Pancreas (tissue), 10 donors: ENCODE data around the gene TEP1. TPM values are rescaled to one million over a fixed set of nuclear protein-coding genes. Genes with fewer than 3 reads are reported as not detected.
"Not testable (repeated sequence)": the region's sequence is repeated elsewhere in the genome, so short reads cannot be mapped to it uniquely, and the experiment has no call there.

ENCODE experiments used
- ATAC-seq, 4 donors: fragments of 200-7000 bp; cut with Tn5 transposase; one replicate each; pipeline versions ENCODE4 v1.8.0 to v1.9.1; 2020; ENCODE audit warnings: mild to moderate bottlenecking in 4 of 4, moderate library complexity in 4 of 4
- DNase-seq, 6 donors: peaks; one replicate each; pipeline ENCODE4 v3.0.0-alpha.2; 2020
- FAIRE-seq: peaks from 2 replicates; lab custom pipeline; 2012; peaks lifted over from hg19 to GRCh38; lab: Jason Lieb, UNC
- H3K27ac ChIP-seq, 4 donors: fragments of 200-600 bp; sonication (generic); 1 replicate in 3 of 4; 2 replicates in 1 of 4; pipeline versions ENCODE4 v1.5.0 to v1.8.0; 2020
- H3K27me3 ChIP-seq, 4 donors: fragments of 200-600 bp; one replicate each; pipeline ENCODE4 v1.8.0; 2021
- H3K36me3 ChIP-seq, 3 donors: fragments of 200-600 bp; sonication (generic) in 1 of 3; one replicate each; pipeline versions ENCODE4 v1.5.0 to v1.8.0; 2020 to 2021
- H3K4me1 ChIP-seq, 3 donors: fragments of 200-600 bp; one replicate each; pipeline ENCODE4 v1.8.0; 2021
- H3K4me3 ChIP-seq, 4 donors: fragments of 200-600 bp; sonication (generic) in 2 of 4; one replicate each; pipeline versions ENCODE4 v1.5.0 to v1.8.0; 2020 to 2021
- H3K9me3 ChIP-seq, 4 donors: fragments of 200-600 bp; one replicate each; pipeline ENCODE4 v1.8.0; 2021
- WGBS, 2 donors: extraction: QIAGEN DNeasy Blood & Tissue Kit; methylation state at CpG; one replicate each; pipeline ENCODE4 v1.1.7; 2013; 5-methylcytosine and 5-hydroxymethylcytosine counted together
- intact Hi-C, 3 donors: fragments of 100-400 bp; cut with DNase I; formaldehyde crosslinking; loops; one replicate each; pipeline versions ENCODE4 v1.11.1 to v1.14.2; 2022
- polyA plus RNA-seq, 2 donors: library from polyadenylated mRNA; stranded (reverse); fragments of 200-250 nt; gene quantifications; one replicate each; pipeline ENCODE4 v1.2.3, GENCODE V29; 2013
- total RNA-seq, 6 donors: library from RNA; stranded (reverse); fragmentation: NEBNext Ultra II Directional in 4 of 6; extraction: Animal tissue kit (Norgen Biotek cat#: 25700) in 4 of 6; gene quantifications; one replicate each; pipeline versions ENCODE4 v1.2.1 to v1.2.4, GENCODE V29; 2021 to 2023
- TF ChIP-seq, protein P1 (sequence below), 4 donors: fragments of 200-600 bp; sonication (generic) in 3 of 4; IDR thresholded peaks; one replicate each; pipeline versions ENCODE4 v1.5.0 to v1.8.0; 2021; ENCODE audit warnings: antibody characterized with exemption in 4 of 4
- donor health status: healthy with polysubstance abuse.
- donor health status: DM: no; HTN: no; CAD: no; lungs with moderate emphysema.
- donor health status: DM: no; HTN: no; CAD: no.
- donor health status: control.
- donor health status: control.
- donor health status: Bipolar disorder and iron deficiency.
- donor health status: DM: yes; HTN: yes; CAD: no.
- donor health status: DM: no; HTN: no; CAD: no.
- donor health status: DM: no; HTN: no; CAD: no.
- donor health status: DM: yes; HTN: yes; CAD: no.

The TEP1 gene
- total and polyA plus RNA-seq, 8 donors = 7.5 to 26.6 (median 11.5) TPM

DNA sequence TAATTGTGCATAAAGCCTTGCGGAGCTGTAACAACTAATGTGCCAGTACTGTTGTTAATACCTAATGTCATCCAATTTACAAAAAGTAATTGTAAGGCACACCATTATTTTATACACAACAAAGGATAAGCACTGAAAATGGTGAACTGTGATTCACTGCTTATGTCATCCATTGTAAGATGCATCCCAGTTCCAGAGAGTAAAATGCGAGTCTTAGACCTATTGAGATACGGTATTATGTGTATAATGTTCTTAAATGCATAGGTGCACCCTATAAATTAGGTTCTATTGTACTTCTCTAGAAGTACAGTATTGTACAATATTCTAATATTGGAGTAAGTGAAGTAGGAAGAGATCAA is 69.5 kb downstream of the TEP1 start:
- no peak for DNase-seq
- Histone ChIP-seq H3K36me3 (no peaks in the 10 kb centered on the region), H3K9me3 (no peaks in the 10 kb centered on the region), H3K27ac (peak overlapping the region; percentile 69 to 94 (median 86)), H3K27me3 (no peaks in the 10 kb centered on the region), H3K4me3 (peak overlapping the region; percentile 41 to 68 (median 60)), H3K4me1 (peaks cover 0 to 9% (median 4%) of the 10 kb centered on the region in 3 donors)
- FAIRE-seq = no peak
- TF ChIP-seq, protein P1, sequence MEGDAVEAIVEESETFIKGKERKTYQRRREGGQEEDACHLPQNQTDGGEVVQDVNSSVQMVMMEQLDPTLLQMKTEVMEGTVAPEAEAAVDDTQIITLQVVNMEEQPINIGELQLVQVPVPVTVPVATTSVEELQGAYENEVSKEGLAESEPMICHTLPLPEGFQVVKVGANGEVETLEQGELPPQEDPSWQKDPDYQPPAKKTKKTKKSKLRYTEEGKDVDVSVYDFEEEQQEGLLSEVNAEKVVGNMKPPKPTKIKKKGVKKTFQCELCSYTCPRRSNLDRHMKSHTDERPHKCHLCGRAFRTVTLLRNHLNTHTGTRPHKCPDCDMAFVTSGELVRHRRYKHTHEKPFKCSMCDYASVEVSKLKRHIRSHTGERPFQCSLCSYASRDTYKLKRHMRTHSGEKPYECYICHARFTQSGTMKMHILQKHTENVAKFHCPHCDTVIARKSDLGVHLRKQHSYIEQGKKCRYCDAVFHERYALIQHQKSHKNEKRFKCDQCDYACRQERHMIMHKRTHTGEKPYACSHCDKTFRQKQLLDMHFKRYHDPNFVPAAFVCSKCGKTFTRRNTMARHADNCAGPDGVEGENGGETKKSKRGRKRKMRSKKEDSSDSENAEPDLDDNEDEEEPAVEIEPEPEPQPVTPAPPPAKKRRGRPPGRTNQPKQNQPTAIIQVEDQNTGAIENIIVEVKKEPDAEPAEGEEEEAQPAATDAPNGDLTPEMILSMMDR (IDR thresholded peaks at IDR 0.05) = no peak
- intact Hi-C loops = no loop called here
- 0% methylated on average over 3 of the region's 3 CpGs for WGBS, 2 donors
- no peak for ATAC-seq

DNA sequence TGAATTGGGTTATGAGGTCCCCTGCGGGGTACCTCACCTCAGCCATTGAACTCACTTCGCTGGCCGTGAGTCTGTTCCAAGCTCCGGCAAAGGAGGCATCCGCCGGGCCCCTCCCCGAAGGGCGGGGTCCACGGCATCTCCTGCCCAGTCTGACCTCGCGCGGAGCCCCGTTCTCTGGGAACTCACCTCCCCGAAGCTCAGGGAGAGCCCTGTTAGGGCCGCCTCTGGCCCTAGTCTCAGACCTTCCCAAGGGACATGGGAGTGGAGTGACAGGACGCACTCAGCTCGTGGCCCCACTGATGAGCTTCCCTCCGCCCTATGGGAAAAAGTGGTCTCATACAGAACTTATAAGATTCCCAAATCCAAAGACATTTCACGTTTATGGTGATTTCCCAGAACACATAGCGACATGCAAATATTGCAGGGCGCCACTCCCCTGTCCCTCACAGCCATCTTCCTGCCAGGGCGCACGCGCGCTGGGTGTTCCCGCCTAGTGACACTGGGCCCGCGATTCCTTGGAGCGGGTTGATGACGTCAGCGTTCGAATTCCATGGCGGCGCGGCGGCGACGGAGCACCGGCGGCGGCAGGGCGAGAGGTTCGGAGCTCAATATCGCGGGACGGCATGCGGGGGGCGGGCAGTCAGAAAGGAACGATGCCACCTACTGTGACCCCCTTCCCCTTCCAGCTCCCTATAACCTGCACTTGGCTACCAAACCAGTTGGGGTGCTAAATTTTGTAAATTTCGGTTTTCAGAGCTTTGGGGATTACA is 70.0 kb downstream of the TEP1 start, which contains the start of gene PARP2:
PARP2 (plus strand) TSS at position 544 of the 770 bp plus-strand sequence; CDS start at position 551, 7 bp downstream.
- Histone ChIP-seq H3K27me3 (no peaks in the 10 kb centered on the region), H3K9me3 (no peaks in the 10 kb centered on the region), H3K4me3 (peak within 1 kb of the TSS; percentile 41 to 68 (median 60)), H3K36me3 (no peaks in the 10 kb centered on the region), H3K4me1 (peaks cover 0 to 9% (median 4%) of the 10 kb centered on the region in 3 donors), H3K27ac (peak within 1 kb of the TSS; percentile 69 to 94 (median 86))
- TF ChIP-seq, protein P1 (IDR thresholded peaks at IDR 0.05) = no peak
- 0% methylated on average over 50 of the region's 50 CpGs for WGBS, 2 donors
- ATAC-seq (peak; percentile 91 to 96 (median 92)), FAIRE-seq (peak; percentile 95), DNase-seq (peak; percentile 96 to 99 (median 97))
- intact Hi-C loops = no loop called here

DNA sequence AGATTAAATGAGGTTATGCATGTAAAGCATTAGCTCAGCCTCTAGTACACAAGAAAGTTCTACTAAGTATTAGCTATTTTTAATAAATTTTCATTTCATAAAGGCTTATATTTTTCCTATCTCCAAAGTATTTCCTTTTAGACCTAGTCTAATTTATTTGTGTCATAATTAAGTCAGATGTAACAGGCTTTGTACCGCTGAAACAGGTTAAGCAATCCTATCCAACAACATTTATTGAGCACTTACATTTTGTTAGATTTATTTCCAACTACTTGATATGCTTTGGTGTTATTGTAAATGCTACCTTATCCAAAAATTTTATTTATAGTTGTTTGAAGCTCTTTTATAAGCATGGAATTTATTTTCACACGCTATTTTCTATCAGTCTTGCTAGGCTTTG is 71.7 kb downstream of the TEP1 start:
- H3K36me3 ChIP-seq = no peaks in the 10 kb centered on the region
- H3K27ac ChIP-seq = peak overlapping the region; percentile 64 to 94 (median 86)
- H3K27me3 ChIP-seq = no peaks in the 10 kb centered on the region
- peaks cover 0 to 9% (median 4%) of the 10 kb centered on the region in 3 donors for H3K4me1 ChIP-seq
- no peaks in the 10 kb centered on the region for H3K9me3 ChIP-seq
- TF ChIP-seq, protein P1 (IDR thresholded peaks at IDR 0.05) = no peak
- peak overlapping the region in 2 of 4 donors; percentile 59 to 68 for H3K4me3 ChIP-seq
- 57 to 65% methylated on average over 2 of the region's 2 CpGs for WGBS, 2 donors
- ATAC-seq = no peak
- intact Hi-C loops = no loop called here
- no peak for DNase-seq
- no peak for FAIRE-seq

DNA sequence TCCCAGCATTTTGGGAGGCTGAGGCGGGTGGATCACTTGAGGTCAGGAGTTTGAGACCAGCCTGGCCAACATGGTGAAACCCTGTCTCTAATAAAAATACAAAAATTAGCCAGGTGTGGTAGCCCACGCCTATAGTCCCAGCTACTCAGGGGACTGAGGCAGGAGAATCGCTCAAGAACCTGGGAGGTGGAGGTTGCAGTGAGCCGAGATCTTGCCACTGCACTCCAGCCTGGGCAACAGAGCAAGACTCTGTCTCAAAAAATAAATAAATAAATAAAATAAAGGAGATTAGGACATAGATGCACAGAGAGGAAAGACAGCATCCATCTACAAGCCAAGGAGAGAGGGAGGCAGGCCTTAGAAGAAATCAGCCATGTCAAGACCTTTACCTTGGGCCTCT is 72.3 kb downstream of the TEP1 start:
- DNase-seq, H3K27ac ChIP-seq, ATAC-seq, H3K4me1 ChIP-seq, H3K27me3 ChIP-seq, H3K4me3 ChIP-seq, H3K36me3 ChIP-seq, intact Hi-C loops, FAIRE-seq, H3K9me3 ChIP-seq: not testable (repeated sequence)
- 91 to 97% methylated on average over 4 of the region's 4 CpGs for WGBS, 2 donors

DNA sequence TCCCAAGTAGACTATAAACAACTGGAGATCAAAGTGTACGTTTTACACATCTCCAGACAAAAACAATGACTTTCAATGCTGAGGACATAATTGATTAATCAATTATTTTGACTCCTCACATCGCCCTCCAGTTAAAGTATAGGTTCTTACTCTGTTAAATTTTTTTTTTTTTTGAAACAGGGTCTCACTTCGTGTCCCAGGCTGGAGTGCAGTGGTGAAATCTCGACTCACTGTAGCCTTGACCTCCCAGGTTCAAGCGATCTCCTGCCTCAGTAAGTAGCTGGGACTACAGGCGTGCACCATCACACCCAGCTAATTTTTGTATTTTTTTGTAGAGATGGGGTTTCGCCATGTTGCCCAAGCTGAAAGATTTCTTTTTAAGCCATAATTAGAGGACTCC is 79.3 kb downstream of the TEP1 start:
- WGBS, 2 donors = 47 to 53% methylated on average over 7 of the region's 7 CpGs
- H3K27me3 ChIP-seq = no peaks in the 10 kb centered on the region
- FAIRE-seq (no peak), DNase-seq (no peak), ATAC-seq (no peak)
- no peaks in the 10 kb centered on the region for H3K36me3 ChIP-seq
- TF ChIP-seq, protein P1 (IDR thresholded peaks at IDR 0.05) = no peak
- peaks cover 0 to 6% (median 5%) of the 10 kb centered on the region in 3 donors for H3K4me1 ChIP-seq
- no peak overlapping the region for H3K4me3 ChIP-seq
- intact Hi-C loops = loop anchor here in 1 of 3 donors (10.0 kb wide), 1 partner anchor 121 kb away; the partner anchor contains the start of genes APEX1 and OSGEP
- no peaks in the 10 kb centered on the region for H3K9me3 ChIP-seq
- H3K27ac ChIP-seq = peak overlapping the region; percentile 72 to 90 (median 81)
